HCT116 (cell line): ENCODE measurements around the gene TSTD2. TPM values are rescaled to one million over a fixed set of nuclear protein-coding genes. Genes with fewer than 3 reads are reported as not detected.

Experiments
- ATAC-seq: fragments of 200-7000 bp; cut with Tn5 transposase; 2 replicates; pipeline ENCODE4 v1.9.1; 2020; ENCODE audit warnings: mild to moderate bottlenecking, moderate library complexity
- BruUV-seq: library from RNA; stranded (reverse); fragments of 400-500 nt; replicated peaks from 2 replicates; lab custom pipeline; 2021; lab: Mats Ljungman, UMichigan
- CTCF ChIA-PET: fragments of 300-600 bp; sonication (Branson Sonifier 250); formaldehyde crosslinking; loops from one replicate; lab custom pipeline; 2021; ENCODE audit warnings: antibody characterized with exemption; lab: Charles Lee
- POLR2A ChIA-PET: fragments of 300-600, 350-600 bp; sonication (Branson Sonifier 250); formaldehyde crosslinking; loops from one replicate; lab custom pipeline; 2021; ENCODE audit warnings: antibody characterized with exemption; lab: Charles Lee
- RAD21 ChIA-PET, 2 experiments: fragments of 300-600 bp; sonication (Branson Sonifier 250); formaldehyde crosslinking; loops; one replicate each; lab custom pipeline; 2023; ENCODE audit warnings: low total read pairs in 2 of 2; ENCODE audit not compliant: uncharacterized antibody in 2 of 2, unreplicated experiment in 2 of 2, low non-redundant PET in 1 of 2; lab: Charles Lee
- DNase-seq: peaks from one replicate; pipeline ENCODE4 v3.0.0-alpha.2; 2010; ENCODE audit warnings: low read depth, low spot score
- H2AFZ ChIP-seq: fragments of 200-600 bp; shearing (Covaris generic), sonication (generic); 2 replicates; pipeline ENCODE4 v1.6.1; 2017; ENCODE audit warnings: low read depth, mixed run types, mixed read lengths, antibody characterized with exemption, low read length; ENCODE audit not compliant: poor library complexity, severe bottlenecking
- H3K27ac ChIP-seq: 2 replicates; pipeline ENCODE4 v1.5.1; 2012; ENCODE audit warnings: low read depth, low read length
- H3K27me3 ChIP-seq: fragments of 200-600 bp; sonication (generic); 2 replicates; pipeline ENCODE4 v1.6.1; 2016; ENCODE audit warnings: mixed run types, low read length, mixed read lengths; ENCODE audit not compliant: insufficient read depth
- H3K36me3 ChIP-seq, 2 experiments: fragments of 200-500 bp in 1 of 2; fragments of 200-600 bp in 1 of 2; sonication (Bioruptor generic) in 1 of 2; sonication (generic) in 1 of 2; 2 replicates each; pipeline versions ENCODE4 v1.5.1 to v1.6.1; 2014 to 2016; ENCODE audit warnings: low read length in 2 of 2, inconsistent platforms in 1 of 2, mixed read lengths in 1 of 2, mixed run types in 1 of 2; ENCODE audit not compliant: insufficient read depth in 2 of 2, control insufficient read depth in 1 of 2
- H3K4me1 ChIP-seq, 2 experiments: fragments of 200-600 bp in 1 of 2; sonication (generic) in 1 of 2; 2 replicates each; pipeline versions ENCODE4 v1.5.1 to v1.6.1; 2012 to 2017; ENCODE audit warnings: low read length in 2 of 2, inconsistent platforms in 1 of 2, mild to moderate bottlenecking in 1 of 2, mixed read lengths in 1 of 2, mixed run types in 1 of 2, moderate library complexity in 1 of 2; ENCODE audit not compliant: insufficient read depth in 2 of 2, control insufficient read depth in 1 of 2
- H3K4me2 ChIP-seq: fragments of 200-600 bp; sonication (generic); 2 replicates; pipeline ENCODE4 v1.6.1; 2017; ENCODE audit warnings: mixed run types, low read length, mixed read lengths
- H3K4me3 ChIP-seq, 2 experiments: fragments of 200-600 bp in 1 of 2; sonication (generic) in 1 of 2; replicated peaks in 1 of 2; 2 replicates each; pipeline ENCODE4 v1.5.1; 2011 to 2016; ENCODE audit warnings: low read length in 2 of 2, control low read depth in 1 of 2, low read depth in 1 of 2, mild to moderate bottlenecking in 1 of 2, mixed read lengths in 1 of 2, mixed run types in 1 of 2
- H3K79me2 ChIP-seq: fragments of 200-600 bp; sonication (generic); 2 replicates; pipeline ENCODE4 v1.6.1; 2017; ENCODE audit warnings: mild to moderate bottlenecking, mixed run types, low read length, moderate library complexity, mixed read lengths; ENCODE audit not compliant: insufficient read depth
- H3K9ac ChIP-seq: fragments of 200-600 bp; sonication (generic); 2 replicates; pipeline ENCODE4 v1.6.1; 2016; ENCODE audit warnings: low read length, mixed read lengths
- H3K9me2 ChIP-seq: fragments of 200-600 bp; sonication (generic), shearing (Covaris generic); 2 replicates; pipeline ENCODE4 v1.6.1; 2017; ENCODE audit warnings: mixed run types, mild to moderate bottlenecking, moderate library complexity; ENCODE audit not compliant: insufficient read depth
- H3K9me3 ChIP-seq, 2 experiments: fragments of 200-500 bp in 1 of 2; fragments of 200-600 bp in 1 of 2; sonication (Bioruptor generic) in 1 of 2; sonication (generic) in 1 of 2; 2 replicates each; pipeline ENCODE4 v1.6.1; 2014 to 2017; ENCODE audit warnings: low read length in 2 of 2, mixed read lengths in 2 of 2, inconsistent platforms in 1 of 2, low read depth in 1 of 2, mild to moderate bottlenecking in 1 of 2, mixed run types in 1 of 2, moderate library complexity in 1 of 2; ENCODE audit not compliant: control insufficient read depth in 1 of 2, insufficient read depth in 1 of 2
- H4K20me1 ChIP-seq: fragments of 200-600 bp; sonication (generic), shearing (Covaris generic); 2 replicates; pipeline ENCODE4 v1.6.1; 2017; ENCODE audit warnings: mixed run types, mild to moderate bottlenecking, moderate library complexity; ENCODE audit not compliant: insufficient read depth
- EGR1 ChIP-seq: IDR thresholded peaks from 2 replicates; pipeline ENCODE4 v1.6.1; 2012; ENCODE audit warnings: low read depth
- JUND ChIP-seq: IDR thresholded peaks from 2 replicates; pipeline ENCODE4 v1.6.1; 2012
- POLR2AphosphoS5 ChIP-seq: IDR thresholded peaks from 2 replicates; pipeline ENCODE4 v1.6.1; 2011; ENCODE audit warnings: mild to moderate bottlenecking, low read depth, low read length, moderate library complexity
- RAD21 ChIP-seq: IDR thresholded peaks from 2 replicates; pipeline ENCODE4 v1.6.1; 2012; ENCODE audit warnings: low read depth, mild to moderate bottlenecking
- SIN3A ChIP-seq: IDR thresholded peaks from 2 replicates; pipeline ENCODE4 v1.6.1; 2012; ENCODE audit warnings: low read depth
- SP1 ChIP-seq: IDR thresholded peaks from 2 replicates; pipeline ENCODE4 v1.6.1; 2012; ENCODE audit warnings: low read depth
- SRF ChIP-seq: IDR thresholded peaks from 2 replicates; pipeline ENCODE4 v1.6.1; 2012; ENCODE audit warnings: low read depth
- TCF7L2 ChIP-seq: IDR thresholded peaks from 2 replicates; pipeline ENCODE4 v1.7.0; 2011; ENCODE audit warnings: borderline replicate concordance, inconsistent platforms; ENCODE audit not compliant: insufficient read depth, insufficient read length; ENCODE audit errors: extremely low read depth
- YY1 ChIP-seq: IDR thresholded peaks from 2 replicates; pipeline ENCODE4 v1.6.1; 2011; ENCODE audit warnings: low read length, low read depth, moderate library complexity, mild to moderate bottlenecking; ENCODE audit not compliant: insufficient replicate concordance; ENCODE audit errors: extremely low read depth
- ZFX ChIP-seq: fragments of 450-650 bp; IDR thresholded peaks from 2 replicates; pipeline ENCODE4 v1.6.1; 2017
- intact Hi-C: fragments of 100-400 bp; cut with micrococcal nuclease; formaldehyde crosslinking; loops from 2 replicates; pipeline ENCODE4 v1.10.0; 2022
- total RNA-seq: library from RNA; stranded (reverse); gene quantifications from one replicate; pipeline ENCODE4 v1.2.1, GENCODE V29; 2021; ENCODE audit not compliant: unreplicated experiment
- TF ChIP-seq, protein P1 (sequence below), 3 experiments: fragments of 200-600 bp in 1 of 3; sonication (generic) in 1 of 3; IDR thresholded peaks in 2 of 3; conservative IDR thresholded peaks in 1 of 3; 2 replicates each; pipeline ENCODE4 v1.5.1; 2012 to 2017; ENCODE audit warnings: low read depth in 2 of 3, low read length in 2 of 3, antibody characterized with exemption in 1 of 3, borderline replicate concordance in 1 of 3, control low read depth in 1 of 3, mild to moderate bottlenecking in 1 of 3, mixed read lengths in 1 of 3, mixed run types in 1 of 3, moderate library complexity in 1 of 3; ENCODE audit not compliant: insufficient read depth in 1 of 3
- TF ChIP-seq, protein P2 (sequence below): IDR thresholded peaks from 2 replicates; pipeline ENCODE4 v1.6.1; 2012

Gene TSTD2
- total RNA-seq, 1 experiment from 2014 or later = 16.0 TPM

DNA sequence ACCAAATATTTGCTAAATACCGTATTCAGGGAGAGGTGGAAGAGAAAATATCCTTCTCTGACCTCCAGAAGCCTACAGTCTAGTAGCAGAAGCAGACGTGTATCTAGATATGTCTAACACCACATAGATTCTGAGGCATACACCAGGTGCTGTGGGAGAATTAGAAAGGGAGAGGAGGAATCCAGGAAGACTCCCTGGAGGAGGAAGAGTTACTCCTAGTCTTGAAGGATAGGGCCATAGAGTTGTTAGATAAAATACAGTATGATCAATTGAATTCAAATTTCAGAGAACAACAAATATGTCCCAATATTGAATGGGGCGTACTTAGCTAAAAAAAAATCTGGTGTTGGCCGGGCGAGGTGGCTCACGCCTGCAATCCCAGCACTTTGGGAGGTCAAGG lies 73.0 kb downstream of the TSTD2 start:
- Histone ChIP-seq H3K9ac (no peak overlapping the region), H3K9me2 (no peaks in the 10 kb centered on the region), H3K4me2 (no peak overlapping the region), H3K79me2 (no peaks in the 10 kb centered on the region), H3K4me1 (peaks cover 3 to 9% of the 10 kb centered on the region in 2 experiments; a peak in 3 of 4 replicates), H3K36me3 (no peaks in the 10 kb centered on the region), H3K27ac (no peak overlapping the region), H2AFZ (no peak overlapping the region), H3K27me3 (no peaks in the 10 kb centered on the region), H3K4me3 (no peak overlapping the region), H3K9me3 (no peaks in the 10 kb centered on the region), H4K20me1 (no peaks in the 10 kb centered on the region)
- intact Hi-C loops = no loop called here
- CTCF ChIA-PET = no interaction called here
- no peak for ATAC-seq
- no TSS peak for BruUV-seq
- no peak for DNase-seq
- RAD21 ChIA-PET = no interaction called here
- POLR2A ChIA-PET = no interaction called here
- no peak for TF ChIP-seq SRF
- TF ChIP-seq ZFX = no peak
- no peak for TF ChIP-seq TCF7L2
- TF ChIP-seq, protein P1, sequence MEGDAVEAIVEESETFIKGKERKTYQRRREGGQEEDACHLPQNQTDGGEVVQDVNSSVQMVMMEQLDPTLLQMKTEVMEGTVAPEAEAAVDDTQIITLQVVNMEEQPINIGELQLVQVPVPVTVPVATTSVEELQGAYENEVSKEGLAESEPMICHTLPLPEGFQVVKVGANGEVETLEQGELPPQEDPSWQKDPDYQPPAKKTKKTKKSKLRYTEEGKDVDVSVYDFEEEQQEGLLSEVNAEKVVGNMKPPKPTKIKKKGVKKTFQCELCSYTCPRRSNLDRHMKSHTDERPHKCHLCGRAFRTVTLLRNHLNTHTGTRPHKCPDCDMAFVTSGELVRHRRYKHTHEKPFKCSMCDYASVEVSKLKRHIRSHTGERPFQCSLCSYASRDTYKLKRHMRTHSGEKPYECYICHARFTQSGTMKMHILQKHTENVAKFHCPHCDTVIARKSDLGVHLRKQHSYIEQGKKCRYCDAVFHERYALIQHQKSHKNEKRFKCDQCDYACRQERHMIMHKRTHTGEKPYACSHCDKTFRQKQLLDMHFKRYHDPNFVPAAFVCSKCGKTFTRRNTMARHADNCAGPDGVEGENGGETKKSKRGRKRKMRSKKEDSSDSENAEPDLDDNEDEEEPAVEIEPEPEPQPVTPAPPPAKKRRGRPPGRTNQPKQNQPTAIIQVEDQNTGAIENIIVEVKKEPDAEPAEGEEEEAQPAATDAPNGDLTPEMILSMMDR (IDR thresholded peaks at IDR 0.05 in 2 of 3, conservative IDR thresholded peaks at IDR 0.05 in 1 of 3; ENCODE audit: borderline replicate concordance in 1 of 3, insufficient read depth in 1 of 3, low read depth in 2 of 3, low read length in 2 of 3) = no peak
- no peak for TF ChIP-seq SIN3A
- no peak for TF ChIP-seq YY1
- TF ChIP-seq JUND = no peak
- TF ChIP-seq RAD21 = no peak
- no peak for TF ChIP-seq POLR2AphosphoS5
- TF ChIP-seq EGR1 = no peak
- TF ChIP-seq, protein P2, sequence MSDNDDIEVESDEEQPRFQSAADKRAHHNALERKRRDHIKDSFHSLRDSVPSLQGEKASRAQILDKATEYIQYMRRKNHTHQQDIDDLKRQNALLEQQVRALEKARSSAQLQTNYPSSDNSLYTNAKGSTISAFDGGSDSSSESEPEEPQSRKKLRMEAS = no peak
- no peak for TF ChIP-seq SP1
